Measurements from ENCODE around the gene DOHH.
A peak's percentile ranks its signal among the peaks of the same experiment; 100 is the strongest.

The DOHH gene

GRCh38 chr19:3506384-3507340, 6.2 kb upstream of the DOHH start (continued):
- TF ChIP-seq SCRT2 (tag by site-specific recombination; IDR thresholded peaks at IDR 0.05) (peak; percentile 72), ZNF335 (tag by site-specific recombination; conservative IDR thresholded peaks at IDR 0.05) (peak; percentile 33; the same call in 1 of the 2 replicates), SALL2 (tag by site-specific recombination; IDR thresholded peaks at IDR 0.05; ENCODE audit: borderline replicate concordance) (no peak), ZIC2 (tag by site-specific recombination; IDR thresholded peaks at IDR 0.05) (peak; percentile 90), ZNF341 (tag by site-specific recombination; IDR thresholded peaks at IDR 0.05; ENCODE audit: low read depth) (peak; percentile 23; the same call in 1 of the 2 replicates), YY1 (tag by site-specific recombination; IDR thresholded peaks at IDR 0.05) (no peak), ZFP69B (tag by site-specific recombination; IDR thresholded peaks at IDR 0.05) (no peak), SP3 (tag by site-specific recombination; IDR thresholded peaks at IDR 0.05) (peak; percentile 48), ZBTB7A (tag by site-specific recombination; IDR thresholded peaks at IDR 0.05; ENCODE audit: low read depth) (peak; percentile 62; the same call in 1 of the 2 replicates), ZFHX2 (tag by site-specific recombination; conservative IDR thresholded peaks at IDR 0.05) (peak; percentile 45), ZNF114 (tag by site-specific recombination; IDR thresholded peaks at IDR 0.05) (no peak), ZNF585B (tag by site-specific recombination; IDR thresholded peaks at IDR 0.05) (no peak), ZNF624 (tag by site-specific recombination; IDR thresholded peaks at IDR 0.05) (no peak), ZNF677 (tag by site-specific recombination; IDR thresholded peaks at IDR 0.05) (peak; percentile 53; the same call in 1 of the 2 replicates), ZBTB26 (tag by site-specific recombination; optimal IDR thresholded peaks at IDR 0.05) (peak; percentile 52), ZNF555 (tag by site-specific recombination; conservative IDR thresholded peaks at IDR 0.05) (no peak), ZNF274 (IDR thresholded peaks at IDR 0.05; ENCODE audit: low read length) (no peak), ZNF274 (tag by site-specific recombination; IDR thresholded peaks at IDR 0.05; ENCODE audit: borderline replicate concordance) (no peak)
- TF ChIP-seq, protein P1, sequence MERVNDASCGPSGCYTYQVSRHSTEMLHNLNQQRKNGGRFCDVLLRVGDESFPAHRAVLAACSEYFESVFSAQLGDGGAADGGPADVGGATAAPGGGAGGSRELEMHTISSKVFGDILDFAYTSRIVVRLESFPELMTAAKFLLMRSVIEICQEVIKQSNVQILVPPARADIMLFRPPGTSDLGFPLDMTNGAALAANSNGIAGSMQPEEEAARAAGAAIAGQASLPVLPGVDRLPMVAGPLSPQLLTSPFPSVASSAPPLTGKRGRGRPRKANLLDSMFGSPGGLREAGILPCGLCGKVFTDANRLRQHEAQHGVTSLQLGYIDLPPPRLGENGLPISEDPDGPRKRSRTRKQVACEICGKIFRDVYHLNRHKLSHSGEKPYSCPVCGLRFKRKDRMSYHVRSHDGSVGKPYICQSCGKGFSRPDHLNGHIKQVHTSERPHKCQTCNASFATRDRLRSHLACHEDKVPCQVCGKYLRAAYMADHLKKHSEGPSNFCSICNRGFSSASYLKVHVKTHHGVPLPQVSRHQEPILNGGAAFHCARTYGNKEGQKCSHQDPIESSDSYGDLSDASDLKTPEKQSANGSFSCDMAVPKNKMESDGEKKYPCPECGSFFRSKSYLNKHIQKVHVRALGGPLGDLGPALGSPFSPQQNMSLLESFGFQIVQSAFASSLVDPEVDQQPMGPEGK (tag by site-specific recombination; IDR thresholded peaks at IDR 0.05): peak; percentile 57
- TF ChIP-seq, protein P2, sequence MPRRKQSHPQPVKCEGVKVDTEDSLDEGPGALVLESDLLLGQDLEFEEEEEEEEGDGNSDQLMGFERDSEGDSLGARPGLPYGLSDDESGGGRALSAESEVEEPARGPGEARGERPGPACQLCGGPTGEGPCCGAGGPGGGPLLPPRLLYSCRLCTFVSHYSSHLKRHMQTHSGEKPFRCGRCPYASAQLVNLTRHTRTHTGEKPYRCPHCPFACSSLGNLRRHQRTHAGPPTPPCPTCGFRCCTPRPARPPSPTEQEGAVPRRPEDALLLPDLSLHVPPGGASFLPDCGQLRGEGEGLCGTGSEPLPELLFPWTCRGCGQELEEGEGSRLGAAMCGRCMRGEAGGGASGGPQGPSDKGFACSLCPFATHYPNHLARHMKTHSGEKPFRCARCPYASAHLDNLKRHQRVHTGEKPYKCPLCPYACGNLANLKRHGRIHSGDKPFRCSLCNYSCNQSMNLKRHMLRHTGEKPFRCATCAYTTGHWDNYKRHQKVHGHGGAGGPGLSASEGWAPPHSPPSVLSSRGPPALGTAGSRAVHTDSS (tag by site-specific recombination; IDR thresholded peaks at IDR 0.05): no peak
- TF ChIP-seq, protein P3, sequence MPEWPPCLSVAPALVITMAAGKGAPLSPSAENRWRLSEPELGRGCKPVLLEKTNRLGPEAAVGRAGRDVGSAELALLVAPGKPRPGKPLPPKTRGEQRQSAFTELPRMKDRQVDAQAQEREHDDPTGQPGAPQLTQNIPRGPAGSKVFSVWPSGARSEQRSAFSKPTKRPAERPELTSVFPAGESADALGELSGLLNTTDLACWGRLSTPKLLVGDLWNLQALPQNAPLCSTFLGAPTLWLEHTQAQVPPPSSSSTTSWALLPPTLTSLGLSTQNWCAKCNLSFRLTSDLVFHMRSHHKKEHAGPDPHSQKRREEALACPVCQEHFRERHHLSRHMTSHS (tag by site-specific recombination; IDR thresholded peaks at IDR 0.05): no peak

Data from HEK293 (cell line).